HEK293 (cell line): ENCODE measurements around the gene SMARCD2.

Experiments used
- CTCF ChIA-PET: fragments of 350-600 bp; formaldehyde crosslinking; extraction: SDS; loops from one replicate; lab custom pipeline; 2021; ENCODE audit warnings: antibody characterized with exemption; lab: Yijun Ruan, JAX
- POLR2A ChIA-PET: fragments of 300-600 bp; formaldehyde crosslinking; extraction: SDS; loops from one replicate; lab custom pipeline; 2020; ENCODE audit warnings: antibody characterized with exemption, inconsistent platforms; lab: Yijun Ruan, JAX
- H3K27ac ChIP-seq: fragments of 200-500 bp; sonication (Bioruptor generic); 2 replicates; pipeline ENCODE4 v1.5.1; 2014; ENCODE audit warnings: low read depth, low read length, control low read depth, inconsistent platforms; ENCODE audit errors: extremely low read depth
- H3K36me3 ChIP-seq, 2 experiments: fragments of 200-500 bp in 1 of 2; sonication (Bioruptor generic) in 1 of 2; 1 replicate in 1 of 2; 2 replicates in 1 of 2; pipeline ENCODE4 v1.5.1; 2014 to 2017; ENCODE audit warnings: inconsistent platforms in 2 of 2, low read length in 2 of 2; ENCODE audit not compliant: control insufficient read depth in 2 of 2, insufficient read depth in 1 of 2
- H3K4me1 ChIP-seq: fragments of 200-500 bp; sonication (Bioruptor generic); 2 replicates; pipeline ENCODE4 v1.5.1; 2014; ENCODE audit warnings: mild to moderate bottlenecking, low read length, inconsistent platforms; ENCODE audit not compliant: control insufficient read depth, insufficient read depth
- H3K4me3 ChIP-seq: 2 replicates; pipeline ENCODE4 v1.5.1; 2011; ENCODE audit warnings: low read depth, mild to moderate bottlenecking, control low read depth, low read length, moderate library complexity
- H3K9me3 ChIP-seq: fragments of 200-500 bp; sonication (Bioruptor generic); 2 replicates; pipeline ENCODE4 v1.5.1; 2014; ENCODE audit warnings: low read depth, low read length, inconsistent platforms; ENCODE audit not compliant: control insufficient read depth, insufficient read depth
- GLI2 ChIP-seq: fragments of 450-650 bp; formaldehyde crosslinking; IDR thresholded peaks from 2 replicates; pipeline ENCODE4; 2017; ENCODE audit warnings: missing biosample characterization, missing genetic modification characterization, low read depth, borderline replicate concordance
- SALL2 ChIP-seq: fragments of 450-650 bp; formaldehyde crosslinking; IDR thresholded peaks from 2 replicates; pipeline ENCODE4 v1.5.0; 2017; ENCODE audit warnings: missing biosample characterization, mild to moderate bottlenecking, missing genetic modification characterization, borderline replicate concordance
- SCRT1 ChIP-seq: fragments of 450-650 bp; formaldehyde crosslinking; IDR thresholded peaks from 2 replicates; pipeline ENCODE4 v1.5.1; 2016; ENCODE audit warnings: missing biosample characterization, missing genetic modification characterization, borderline replicate concordance
- SP3 ChIP-seq: fragments of 450-650 bp; formaldehyde crosslinking; IDR thresholded peaks from 2 replicates; pipeline ENCODE4 v1.5.1; 2016; ENCODE audit warnings: missing biosample characterization, missing genetic modification characterization
- ZBTB48 ChIP-seq: fragments of 450-650 bp; formaldehyde crosslinking; IDR thresholded peaks from 2 replicates; pipeline ENCODE4 v1.5.1; 2016; ENCODE audit warnings: missing biosample characterization, missing genetic modification characterization
- ZFP37 ChIP-seq: fragments of 450-650 bp; formaldehyde crosslinking; IDR thresholded peaks from 2 replicates; pipeline ENCODE4 v1.5.1; 2016; ENCODE audit warnings: missing biosample characterization, missing genetic modification characterization
- ZNF155 ChIP-seq: fragments of 450-650 bp; formaldehyde crosslinking; IDR thresholded peaks from 2 replicates; pipeline ENCODE4 v1.5.1; 2016; ENCODE audit warnings: missing biosample characterization, missing genetic modification characterization
- ZNF211 ChIP-seq: fragments of 450-650 bp; formaldehyde crosslinking; IDR thresholded peaks from 2 replicates; pipeline ENCODE4 v1.5.1; 2016; ENCODE audit warnings: low read depth, missing biosample characterization, missing genetic modification characterization
- ZNF239 ChIP-seq: fragments of 450-650 bp; formaldehyde crosslinking; IDR thresholded peaks from 2 replicates; pipeline ENCODE4 v1.5.1; 2016; ENCODE audit warnings: missing biosample characterization, missing genetic modification characterization
- ZNF664 ChIP-seq: fragments of 450-650 bp; formaldehyde crosslinking; IDR thresholded peaks from 2 replicates; pipeline ENCODE4 v1.5.1; 2016; ENCODE audit warnings: missing biosample characterization, missing genetic modification characterization
- ZNF837 ChIP-seq: fragments of 450-650 bp; formaldehyde crosslinking; IDR thresholded peaks from 2 replicates; pipeline ENCODE4 v1.5.1; 2016; ENCODE audit warnings: missing biosample characterization, missing genetic modification characterization
- ZSCAN30 ChIP-seq: fragments of 450-650 bp; IDR thresholded peaks from 2 replicates; pipeline ENCODE4 v1.5.1; 2018; ENCODE audit warnings: missing biosample characterization, mild to moderate bottlenecking, missing genetic modification characterization, moderate library complexity
- ZXDB ChIP-seq: fragments of 450-650 bp; formaldehyde crosslinking; IDR thresholded peaks from 2 replicates; pipeline ENCODE4 v1.5.1; 2016; ENCODE audit warnings: missing biosample characterization, missing genetic modification characterization
- TF ChIP-seq, protein P1 (sequence below): fragments of 450-650 bp; formaldehyde crosslinking; IDR thresholded peaks from 2 replicates; pipeline ENCODE4 v1.5.1; 2017; ENCODE audit warnings: missing biosample characterization, mild to moderate bottlenecking, missing genetic modification characterization, moderate library complexity
- TF ChIP-seq, protein P2 (sequence below): fragments of 450-650 bp; formaldehyde crosslinking; IDR thresholded peaks from 2 replicates; pipeline ENCODE4 v1.5.1; 2016; ENCODE audit warnings: missing biosample characterization, missing genetic modification characterization
- TF ChIP-seq, protein P3 (sequence below): fragments of 450-650 bp; formaldehyde crosslinking; optimal IDR thresholded peaks from 2 replicates; pipeline ENCODE3; 2016; ENCODE audit warnings: missing biosample characterization, mild to moderate bottlenecking, missing genetic modification characterization
- TF ChIP-seq, protein P4 (sequence below): fragments of 450-650 bp; formaldehyde crosslinking; IDR thresholded peaks from 2 replicates; pipeline ENCODE4 v1.5.1; 2017; ENCODE audit warnings: missing biosample characterization, missing genetic modification characterization

The SMARCD2 gene

DNA sequence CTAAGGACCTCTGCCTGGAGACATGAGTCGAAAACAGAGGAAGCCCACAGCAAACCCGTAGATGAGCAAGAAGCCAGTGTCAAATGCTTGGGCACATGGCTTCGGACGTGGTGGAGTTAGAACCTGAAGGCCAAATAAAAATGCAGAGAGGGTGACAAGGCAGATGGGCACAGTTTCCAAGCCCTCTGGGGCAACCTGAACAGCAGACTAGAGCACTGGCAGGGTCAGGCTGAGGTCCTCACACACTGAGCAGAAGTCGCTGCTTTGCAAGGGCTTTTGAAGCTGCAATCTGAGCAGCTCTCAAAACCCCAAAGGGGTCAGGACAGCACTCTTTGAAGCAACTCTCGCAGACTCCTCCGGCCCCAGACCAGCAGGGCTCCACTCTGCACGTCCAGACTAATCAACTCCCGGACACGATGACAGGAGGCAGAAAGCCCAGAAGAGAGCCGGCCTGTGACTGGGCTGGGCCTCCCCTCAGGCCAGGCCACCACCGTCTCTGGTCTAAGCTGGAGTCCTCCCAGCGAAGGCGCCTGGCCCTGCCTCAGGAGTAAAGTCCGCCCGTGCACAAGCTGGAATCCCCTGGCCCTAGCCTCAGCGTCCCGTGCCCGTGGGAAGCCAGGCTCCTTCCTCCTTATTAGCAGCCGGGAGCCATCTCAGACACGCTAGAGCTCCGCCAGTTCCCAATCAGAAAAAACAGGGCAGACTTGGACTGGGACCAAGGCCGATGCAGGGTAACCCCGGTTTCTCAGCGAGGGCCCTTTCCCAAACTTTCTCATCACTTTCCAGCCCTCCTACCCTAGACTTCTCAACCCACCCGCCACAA is 924 bp downstream of the SMARCD2 start (continued):
- TF ChIP-seq, protein P1, sequence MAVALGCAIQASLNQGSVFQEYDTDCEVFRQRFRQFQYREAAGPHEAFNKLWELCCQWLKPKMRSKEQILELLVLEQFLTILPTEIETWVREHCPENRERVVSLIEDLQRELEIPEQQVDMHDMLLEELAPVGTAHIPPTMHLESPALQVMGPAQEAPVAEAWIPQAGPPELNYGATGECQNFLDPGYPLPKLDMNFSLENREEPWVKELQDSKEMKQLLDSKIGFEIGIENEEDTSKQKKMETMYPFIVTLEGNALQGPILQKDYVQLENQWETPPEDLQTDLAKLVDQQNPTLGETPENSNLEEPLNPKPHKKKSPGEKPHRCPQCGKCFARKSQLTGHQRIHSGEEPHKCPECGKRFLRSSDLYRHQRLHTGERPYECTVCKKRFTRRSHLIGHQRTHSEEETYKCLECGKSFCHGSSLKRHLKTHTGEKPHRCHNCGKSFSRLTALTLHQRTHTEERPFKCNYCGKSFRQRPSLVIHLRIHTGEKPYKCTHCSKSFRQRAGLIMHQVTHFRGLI (tag by site-specific recombination): 0 out of 2 replicates have a peak, but pooled peaks have one; percentile 16
- peak; percentile 24; the same call in 1 of the 2 replicates for TF ChIP-seq ZSCAN30 (tag by site-specific recombination)

DNA sequence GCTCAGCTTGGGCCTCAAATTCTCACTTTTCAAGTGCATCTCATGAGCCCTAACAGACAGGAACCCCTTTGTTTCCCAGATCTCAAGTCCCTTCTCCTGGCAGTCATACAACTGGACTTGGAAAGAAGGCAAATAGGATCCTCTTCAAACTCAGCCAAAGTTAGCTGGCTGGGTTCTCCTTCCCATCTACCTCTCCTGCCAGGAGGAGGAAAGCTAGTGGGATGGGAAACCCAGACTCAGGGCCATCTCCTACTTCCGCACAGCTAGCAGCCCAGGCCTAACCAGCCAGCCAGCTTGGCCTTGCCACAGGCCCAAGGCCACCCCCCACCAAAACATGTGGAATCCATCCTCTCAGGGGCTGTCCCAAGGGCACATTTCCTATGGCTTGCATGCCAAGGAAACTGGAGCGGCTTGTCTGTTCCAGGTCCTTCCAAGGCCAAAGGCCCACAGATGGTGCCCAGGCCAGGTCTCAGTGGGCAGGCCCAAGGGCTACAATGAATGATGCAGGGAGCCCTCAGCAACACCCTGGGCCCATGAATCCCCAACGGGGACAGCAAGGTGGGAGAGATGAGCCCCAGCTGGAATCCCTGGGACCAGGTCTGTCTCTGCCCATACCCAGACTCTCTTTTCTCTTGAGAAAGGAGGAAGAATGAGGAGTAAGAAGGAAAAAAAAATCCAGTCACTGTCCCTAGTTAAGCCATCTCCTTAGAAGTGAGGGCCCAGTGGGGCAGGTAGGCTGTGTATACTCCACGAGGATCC is 1.7 kb downstream of the SMARCD2 start:
- Histone ChIP-seq H3K4me3 (peak overlapping the region; percentile 93), H3K9me3 (no peaks in the 10 kb centered on the region), H3K36me3 (peaks cover 14 to 28% of the 10 kb centered on the region in 2 experiments), H3K27ac (peak overlapping the region; percentile 97), H3K4me1 (peaks cover 20% of the 10 kb centered on the region)
- TF ChIP-seq SP3 (no peak), SALL2 (tag by site-specific recombination) (no peak), ZNF211 (tag by site-specific recombination) (no peak), ZNF239 (tag by site-specific recombination) (no peak), GLI2 (tag by site-specific recombination) (no peak), ZXDB (tag by site-specific recombination) (0 out of 2 replicates have a peak, but pooled peaks have one; percentile 12), ZNF837 (tag by site-specific recombination) (no peak), ZFP37 (no peak), ZBTB48 (tag by site-specific recombination) (peak; percentile 95), SCRT1 (no peak), ZNF155 (tag by site-specific recombination) (no peak), ZNF664 (tag by site-specific recombination) (no peak)
- TF ChIP-seq, protein P2, sequence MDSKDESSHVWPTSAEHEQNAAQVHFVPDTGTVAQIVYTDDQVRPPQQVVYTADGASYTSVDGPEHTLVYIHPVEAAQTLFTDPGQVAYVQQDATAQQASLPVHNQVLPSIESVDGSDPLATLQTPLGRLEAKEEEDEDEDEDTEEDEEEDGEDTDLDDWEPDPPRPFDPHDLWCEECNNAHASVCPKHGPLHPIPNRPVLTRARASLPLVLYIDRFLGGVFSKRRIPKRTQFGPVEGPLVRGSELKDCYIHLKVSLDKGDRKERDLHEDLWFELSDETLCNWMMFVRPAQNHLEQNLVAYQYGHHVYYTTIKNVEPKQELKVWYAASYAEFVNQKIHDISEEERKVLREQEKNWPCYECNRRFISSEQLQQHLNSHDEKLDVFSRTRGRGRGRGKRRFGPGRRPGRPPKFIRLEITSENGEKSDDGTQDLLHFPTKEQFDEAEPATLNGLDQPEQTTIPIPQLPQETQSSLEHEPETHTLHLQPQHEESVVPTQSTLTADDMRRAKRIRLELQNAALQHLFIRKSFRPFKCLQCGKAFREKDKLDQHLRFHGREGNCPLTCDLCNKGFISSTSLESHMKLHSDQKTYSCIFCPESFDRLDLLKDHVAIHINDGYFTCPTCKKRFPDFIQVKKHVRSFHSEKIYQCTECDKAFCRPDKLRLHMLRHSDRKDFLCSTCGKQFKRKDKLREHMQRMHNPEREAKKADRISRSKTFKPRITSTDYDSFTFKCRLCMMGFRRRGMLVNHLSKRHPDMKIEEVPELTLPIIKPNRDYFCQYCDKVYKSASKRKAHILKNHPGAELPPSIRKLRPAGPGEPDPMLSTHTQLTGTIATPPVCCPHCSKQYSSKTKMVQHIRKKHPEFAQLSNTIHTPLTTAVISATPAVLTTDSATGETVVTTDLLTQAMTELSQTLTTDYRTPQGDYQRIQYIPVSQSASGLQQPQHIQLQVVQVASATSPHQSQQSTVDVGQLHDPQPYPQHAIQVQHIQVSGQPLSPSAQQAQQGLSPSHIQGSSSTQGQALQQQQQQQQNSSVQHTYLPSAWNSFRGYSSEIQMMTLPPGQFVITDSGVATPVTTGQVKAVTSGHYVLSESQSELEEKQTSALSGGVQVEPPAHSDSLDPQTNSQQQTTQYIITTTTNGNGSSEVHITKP (tag by site-specific recombination): peak; percentile 61
- TF ChIP-seq, protein P3, sequence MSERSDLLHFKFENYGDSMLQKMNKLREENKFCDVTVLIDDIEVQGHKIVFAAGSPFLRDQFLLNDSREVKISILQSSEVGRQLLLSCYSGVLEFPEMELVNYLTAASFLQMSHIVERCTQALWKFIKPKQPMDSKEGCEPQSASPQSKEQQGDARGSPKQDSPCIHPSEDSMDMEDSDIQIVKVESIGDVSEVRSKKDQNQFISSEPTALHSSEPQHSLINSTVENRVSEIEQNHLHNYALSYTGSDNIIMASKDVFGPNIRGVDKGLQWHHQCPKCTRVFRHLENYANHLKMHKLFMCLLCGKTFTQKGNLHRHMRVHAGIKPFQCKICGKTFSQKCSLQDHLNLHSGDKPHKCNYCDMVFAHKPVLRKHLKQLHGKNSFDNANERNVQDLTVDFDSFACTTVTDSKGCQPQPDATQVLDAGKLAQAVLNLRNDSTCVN (tag by site-specific recombination): no peak
- TF ChIP-seq, protein P4, sequence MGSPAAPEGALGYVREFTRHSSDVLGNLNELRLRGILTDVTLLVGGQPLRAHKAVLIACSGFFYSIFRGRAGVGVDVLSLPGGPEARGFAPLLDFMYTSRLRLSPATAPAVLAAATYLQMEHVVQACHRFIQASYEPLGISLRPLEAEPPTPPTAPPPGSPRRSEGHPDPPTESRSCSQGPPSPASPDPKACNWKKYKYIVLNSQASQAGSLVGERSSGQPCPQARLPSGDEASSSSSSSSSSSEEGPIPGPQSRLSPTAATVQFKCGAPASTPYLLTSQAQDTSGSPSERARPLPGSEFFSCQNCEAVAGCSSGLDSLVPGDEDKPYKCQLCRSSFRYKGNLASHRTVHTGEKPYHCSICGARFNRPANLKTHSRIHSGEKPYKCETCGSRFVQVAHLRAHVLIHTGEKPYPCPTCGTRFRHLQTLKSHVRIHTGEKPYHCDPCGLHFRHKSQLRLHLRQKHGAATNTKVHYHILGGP (tag by site-specific recombination): no peak
- ChIA-PET POLR2A (interaction anchor here (0.9 to 6.5 kb wide), 4 partner anchors 11 to 99 kb away, joined by 3 to 65 read pairs (median 6); partner anchors contain the start of genes CCDC47, DDX42, FTSJ3 and PSMC5), CTCF (interaction anchor here (0.6 to 1.8 kb wide), 6 partner anchors 8 to 405 kb away, joined by 3 to 7 read pairs (median 3); no protein-coding TSS in a partner anchor)
